ENCODE results near the gene SSC5D. TPM values are rescaled to one million over a fixed set of nuclear protein-coding genes. Genes with fewer than 3 reads are reported as not detected.
"Not testable (repeated sequence)": the region's sequence is repeated elsewhere in the genome, so short reads cannot be mapped to it uniquely, and the experiment has no call there.

SSC5D gene
- total RNA-seq, 1 experiment from 2014 or later = 2.2 TPM

- DNase-seq (ENCODE audit: low read depth) = peak; percentile 97
Measured at GRCh38 chr19:55486971-55487923, 989 bp upstream of the SSC5D start.

GRCh38 chr19:55488986-55489710 lies 912 bp downstream of the SSC5D start:
- DNase-seq (ENCODE audit: low read depth) = no peak

- DNase-seq (ENCODE audit: low read depth) = no peak
Measured at GRCh38 chr19:55489711-55490477, 1.7 kb downstream of the SSC5D start.

GRCh38 chr19:55490478-55491432 lies 2.5 kb downstream of the SSC5D start:
- DNase-seq (ENCODE audit: low read depth) = no peak

- no peak for DNase-seq (ENCODE audit: low read depth)
Measured at GRCh38 chr19:55491546-55492360, 3.5 kb downstream of the SSC5D start.

GRCh38 chr19:55492362-55492944 lies 4.2 kb downstream of the SSC5D start:
- DNase-seq (ENCODE audit: low read depth) = no peak

- peak; percentile 59 for DNase-seq (ENCODE audit: low read depth)
Measured at GRCh38 chr19:55493052-55493644, 4.9 kb downstream of the SSC5D start.

GRCh38 chr19:55493645-55494171 lies 5.5 kb downstream of the SSC5D start:
- no peak for DNase-seq (ENCODE audit: low read depth)

GRCh38 chr19:55494172-55494761 lies 6.0 kb downstream of the SSC5D start:
- peak; percentile 85 for DNase-seq (ENCODE audit: low read depth)

- no peak for DNase-seq (ENCODE audit: low read depth)
Measured at GRCh38 chr19:55495646-55496349, 7.6 kb downstream of the SSC5D start.

GRCh38 chr19:55496820-55497219 lies 8.6 kb downstream of the SSC5D start:
- not testable (repeated sequence) for DNase-seq (ENCODE audit: low read depth)

- DNase-seq (ENCODE audit: low read depth) = no peak
Measured at GRCh38 chr19:55497763-55498162, 9.5 kb downstream of the SSC5D start.

- no peak for DNase-seq (ENCODE audit: low read depth)
Measured at GRCh38 chr19:55498246-55498840, 10.1 kb downstream of the SSC5D start.

- DNase-seq (ENCODE audit: low read depth) = no peak
Measured at GRCh38 chr19:55500368-55500952, 12.2 kb downstream of the SSC5D start.

GRCh38 chr19:55502197-55502952 lies 14.1 kb downstream of the SSC5D start:
- no peak for DNase-seq (ENCODE audit: low read depth)

GRCh38 chr19:55503157-55503501 lies 14.9 kb downstream of the SSC5D start:
- no peak for DNase-seq (ENCODE audit: low read depth)
